Measurements from ENCODE around the gene TSC22D4.

GRCh38 chr7:100446040-100446439, 33.0 kb downstream of the TSC22D4 start:
- TF ChIP-seq CTCF (IDR thresholded peaks at IDR 0.05; ENCODE audit: extremely low read depth in 1 of 2, insufficient read depth in 1 of 2, low read depth in 1 of 2, low read length in 2 of 2) (no peak), POLR2AphosphoS5 (IDR thresholded peaks at IDR 0.05; ENCODE audit: insufficient read depth, low read depth, low read length) (no peak), EZH2 (IDR thresholded peaks at IDR 0.05; ENCODE audit: borderline replicate concordance, low read depth, low read length, severe bottlenecking) (no peak), JUN (IDR thresholded peaks at IDR 0.05; ENCODE audit: borderline replicate concordance, insufficient read depth, insufficient read length, low read depth) (no peak), POLR2A (IDR thresholded peaks at IDR 0.05; ENCODE audit: low read depth, low read length) (no peak), MYC (IDR thresholded peaks at IDR 0.05; ENCODE audit: low read depth, low read length) (no peak), GATA2 (IDR thresholded peaks at IDR 0.05; ENCODE audit: insufficient read depth, insufficient read length, low read depth, low read length) (no peak)
